Measurements from ENCODE around the gene LCN2. TPM values are rescaled to one million over a fixed set of nuclear protein-coding genes. Genes with fewer than 3 reads are reported as not detected.

LCN2 gene
- total and polyA plus RNA-seq, 12 donors = 0.34 to 2.7 (median 0.62) TPM; not detected in 5

- intact Hi-C loops (cut with DNase I) = loop anchor here in 8 of 10 donors (1.0 to 10.0 kb wide), 7 partner anchors 52 to 174 kb away; partner anchors contain the start of genes NAIF1 (in 1 of the 8) and SLC25A25 (in 1 of the 8)
- Histone ChIP-seq H3K9me3 (peaks cover 0 to 4% (median 0%) of the 10 kb centered on the region in 11 donors), H3K4me1 (peaks cover 0 to 12% (median 8%) of the 10 kb centered on the region in 9 donors), H3K27me3 (no peaks in the 10 kb centered on the region), H3K36me3 (peaks cover 0 to 47% (median 5%) of the 10 kb centered on the region in 9 donors), H3K4me3 (no peak overlapping the region), H3K27ac (no peak overlapping the region)
- TF ChIP-seq CTCF (IDR thresholded peaks at IDR 0.05) = no peak
- ATAC-seq (no peak), DNase-seq (no peak)
- 90 to 92% methylated on average over 16 of the region's 16 CpGs for WGBS, 2 donors
Measured at GRCh38 chr9:128116104-128117083, 32.9 kb upstream of the LCN2 start.

DNA sequence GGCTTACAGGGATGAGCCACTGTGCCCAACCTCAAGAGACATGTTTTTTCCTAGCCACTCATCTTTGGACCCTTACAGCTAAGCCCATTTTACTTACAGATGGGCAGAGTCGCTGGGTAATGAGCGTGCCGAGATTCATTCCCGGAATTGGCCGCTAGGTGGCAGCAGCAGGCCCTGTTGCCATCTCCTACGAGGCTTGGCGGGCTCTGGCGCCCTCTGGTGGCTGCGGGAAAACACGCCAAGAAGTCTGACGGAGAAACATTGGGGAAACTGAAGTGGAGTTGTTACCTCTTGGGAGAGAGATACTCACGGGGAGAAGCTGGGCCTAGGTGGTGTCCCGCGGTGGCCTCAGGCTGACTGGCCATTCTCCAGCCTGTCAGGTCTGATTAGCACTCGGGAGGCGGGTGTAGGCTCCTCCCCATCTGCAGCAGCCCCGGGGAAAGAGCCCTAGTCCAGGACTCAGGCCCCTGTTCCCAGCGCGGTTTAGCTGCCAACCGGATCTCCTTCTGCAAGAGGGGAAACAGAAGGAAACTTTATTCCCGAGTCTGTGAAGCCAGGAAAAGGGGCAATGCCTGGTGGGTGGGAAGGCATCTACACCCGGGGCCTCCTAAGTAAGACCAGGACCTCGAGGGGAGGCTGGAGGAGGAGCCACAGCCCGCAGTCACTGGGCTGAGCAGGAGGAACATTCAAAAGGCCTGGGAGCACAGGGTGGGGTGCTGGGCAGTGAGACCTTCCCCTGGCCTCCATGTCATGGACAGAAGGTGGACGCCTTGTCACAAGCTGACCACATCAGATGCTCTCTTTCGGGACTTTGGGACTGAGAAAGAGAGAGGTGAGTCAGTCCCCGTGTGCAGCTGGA, 31.4 kb upstream of the LCN2 start:
- peak; percentile 93 to 98 for DNase-seq
- peak; percentile 100 for TF ChIP-seq CTCF (IDR thresholded peaks at IDR 0.05)
- peaks cover 0 to 12% (median 8%) of the 10 kb centered on the region in 9 donors for H3K4me1 ChIP-seq
- WGBS, 2 donors = 10 to 11% methylated on average over 27 of the region's 27 CpGs
- intact Hi-C loops (cut with DNase I) = loop anchor here in 8 of 10 donors (1.0 to 10.0 kb wide), 7 partner anchors 53 to 176 kb away; partner anchors contain the start of genes NAIF1 (in 1 of the 8) and SLC25A25 (in 1 of the 8)
- peaks cover 0 to 58% (median 14%) of the 10 kb centered on the region in 9 donors for H3K36me3 ChIP-seq
- H3K4me3 ChIP-seq = peak overlapping the region in 1 of 10 donors; percentile 28
- peaks cover 0 to 4% (median 0%) of the 10 kb centered on the region in 11 donors for H3K9me3 ChIP-seq
- ATAC-seq = peak; percentile 42 to 85 (median 72)
- peak overlapping the region in 1 of 10 donors; percentile 6 for H3K27ac ChIP-seq
- no peaks in the 10 kb centered on the region for H3K27me3 ChIP-seq

- WGBS, 2 donors = 47 to 53% methylated on average over 3 of the region's 3 CpGs
- Histone ChIP-seq H3K4me1 (peaks cover 0 to 12% (median 8%) of the 10 kb centered on the region in 9 donors), H3K27me3 (no peaks in the 10 kb centered on the region), H3K4me3 (no peak overlapping the region), H3K27ac (no peak overlapping the region), H3K36me3 (peaks cover 0 to 58% (median 18%) of the 10 kb centered on the region in 9 donors), H3K9me3 (peaks cover 0 to 4% (median 0%) of the 10 kb centered on the region in 11 donors)
- DNase-seq (no peak), ATAC-seq (no peak)
- intact Hi-C loops (cut with DNase I) = loop anchor here in 7 of 10 donors (5.0 to 10.0 kb wide), 4 partner anchors 54 to 176 kb away; partner anchors contain the start of genes NAIF1 (in 1 of the 7) and SLC25A25 (in 1 of the 7)
- no peak for TF ChIP-seq CTCF (IDR thresholded peaks at IDR 0.05)
Measured at GRCh38 chr9:128118472-128118857, 30.8 kb upstream of the LCN2 start.

Data from heart right ventricle (tissue), 16 donors.